ENCODE results near the gene ITGAL. TPM values are rescaled to one million over a fixed set of nuclear protein-coding genes. Genes with fewer than 3 reads are reported as not detected.
"Not testable (repeated sequence)": the region's sequence is repeated elsewhere in the genome, so short reads cannot be mapped to it uniquely, and the experiment has no call there.

Gene ITGAL
- total RNA-seq, 2 experiments from 2014 or later = 40.2 to 140 TPM

- H3K9me2 ChIP-seq (ENCODE audit: insufficient read depth, low read length) = no peaks in the 10 kb centered on the region
- H3K9me3 ChIP-seq (ENCODE audit: low read length) = no peaks in the 10 kb centered on the region
- H3K4me2 ChIP-seq (ENCODE audit: low read length) = no peak overlapping the region
- no TSS peak for BruUV-seq (replicated peaks)
- no peak overlapping the region for H3K27ac ChIP-seq (ENCODE audit: low read depth, low read length, poor library complexity, severe bottlenecking)
- H4K20me1 ChIP-seq (ENCODE audit: insufficient read depth, low read length) = peaks cover 22% of the 10 kb centered on the region
- CTCF ChIA-PET (ENCODE audit: unreplicated experiment) = no interaction called here
- peaks cover 27% of the 10 kb centered on the region for H3K79me2 ChIP-seq (ENCODE audit: insufficient read depth, low read depth, low read length)
- POLR2A ChIA-PET = interaction anchor here (0.5 to 1.6 kb wide), 10 partner anchors 9 to 88 kb away, joined by 3 to 8 read pairs (median 4); partner anchors contain the start of gene ITGAL
- H3K4me3 ChIP-seq (ENCODE audit: low read depth, low read length, poor library complexity, severe bottlenecking) = no peak overlapping the region
- H3K36me3 ChIP-seq (ENCODE audit: insufficient read depth, low read length) = peaks cover 29% of the 10 kb centered on the region
- intact Hi-C loops (cut with micrococcal nuclease; ENCODE audit: unreplicated experiment) = no loop called here
- no peak for DNase-seq (ENCODE audit: low spot score)
- no peak overlapping the region for H2AFZ ChIP-seq (ENCODE audit: low read length)
- peaks cover 55% of the 10 kb centered on the region for H3K4me1 ChIP-seq (ENCODE audit: insufficient read depth, low read length, poor library complexity, severe bottlenecking)
- TF ChIP-seq EZH2phosphoT487 (IDR thresholded peaks at IDR 0.05; ENCODE audit: borderline replicate concordance, low read depth, low read length) (no peak), CTCF (conservative IDR thresholded peaks at IDR 0.05; ENCODE audit: low read length) (no peak)
Observed at GRCh38 chr16:30447512-30448226, 24.9 kb upstream of the ITGAL start.

- H2AFZ ChIP-seq (ENCODE audit: low read length) = no peak overlapping the region
- H3K9me2 ChIP-seq (ENCODE audit: insufficient read depth, low read length) = no peaks in the 10 kb centered on the region
- H3K4me2 ChIP-seq (ENCODE audit: low read length) = no peak overlapping the region
- H3K4me1 ChIP-seq (ENCODE audit: insufficient read depth, low read length, poor library complexity, severe bottlenecking) = peaks cover 54% of the 10 kb centered on the region
- TF ChIP-seq CTCF (conservative IDR thresholded peaks at IDR 0.05; ENCODE audit: low read length) (no peak), EZH2phosphoT487 (IDR thresholded peaks at IDR 0.05; ENCODE audit: borderline replicate concordance, low read depth, low read length) (no peak)
- DNase-seq (ENCODE audit: low spot score) = no peak
- peaks cover 15% of the 10 kb centered on the region for H3K79me2 ChIP-seq (ENCODE audit: insufficient read depth, low read depth, low read length)
- POLR2A ChIA-PET = interaction anchor here (0.6 to 1.3 kb wide), 6 partner anchors 8 to 87 kb away, joined by 3 to 6 read pairs (median 4); no protein-coding TSS in a partner anchor
- peaks cover 15% of the 10 kb centered on the region for H3K36me3 ChIP-seq (ENCODE audit: insufficient read depth, low read length)
- CTCF ChIA-PET (ENCODE audit: unreplicated experiment) = interaction anchor here (0.6 to 0.7 kb wide), 3 partner anchors 19 to 32 kb away, joined by 3 to 6 read pairs (median 3); no protein-coding TSS in a partner anchor
- H3K9me3 ChIP-seq (ENCODE audit: low read length) = no peaks in the 10 kb centered on the region
- H3K4me3 ChIP-seq (ENCODE audit: low read depth, low read length, poor library complexity, severe bottlenecking) = no peak overlapping the region
- H3K27ac ChIP-seq (ENCODE audit: low read depth, low read length, poor library complexity, severe bottlenecking) = no peak overlapping the region
- H4K20me1 ChIP-seq (ENCODE audit: insufficient read depth, low read length) = peaks cover 12% of the 10 kb centered on the region
- intact Hi-C loops (cut with micrococcal nuclease; ENCODE audit: unreplicated experiment) = loop anchor here (1.0 kb wide), 1 partner anchor 23 kb away; the partner anchor contains the start of gene ITGAL
- no TSS peak for BruUV-seq (replicated peaks)
Observed at GRCh38 chr16:30449116-30449435, 23.5 kb upstream of the ITGAL start.

- H3K9me2 ChIP-seq (ENCODE audit: insufficient read depth, low read length); intact Hi-C loops (cut with micrococcal nuclease; ENCODE audit: unreplicated experiment); CTCF ChIA-PET (ENCODE audit: unreplicated experiment); H3K79me2 ChIP-seq (ENCODE audit: insufficient read depth, low read depth, low read length); H3K9me3 ChIP-seq (ENCODE audit: low read length); H4K20me1 ChIP-seq (ENCODE audit: insufficient read depth, low read length); DNase-seq (ENCODE audit: low spot score); H3K36me3 ChIP-seq (ENCODE audit: insufficient read depth, low read length): not testable (repeated sequence)
- POLR2A ChIA-PET = interaction anchor here (0.8 to 1.9 kb wide), 3 partner anchors 11 to 20 kb away, joined by 3 to 11 read pairs (median 7); partner anchors contain the start of gene ITGAL
- Histone ChIP-seq H3K4me2 (ENCODE audit: low read length) (peak overlapping the region; percentile 56), H3K4me1 (ENCODE audit: insufficient read depth, low read length, poor library complexity, severe bottlenecking) (peaks cover 71% of the 10 kb centered on the region), H3K4me3 (ENCODE audit: low read depth, low read length, poor library complexity, severe bottlenecking) (peak overlapping the region; percentile 34), H3K27ac (ENCODE audit: low read depth, low read length, poor library complexity, severe bottlenecking) (peak overlapping the region; percentile 69), H2AFZ (ENCODE audit: low read length) (peak overlapping the region; percentile 49; the same call in 1 of the 2 replicates)
- BruUV-seq (replicated peaks) = TSS peak; percentile 86
Observed at GRCh38 chr16:30452709-30453580, 19.6 kb upstream of the ITGAL start.

All from OCI-LY7 (cell line).